ENCODE results near the gene SYNPR.
"Not testable (repeated sequence)": the region's sequence is repeated elsewhere in the genome, so short reads cannot be mapped to it uniquely, and the experiment has no call there.

SYNPR gene

DNA sequence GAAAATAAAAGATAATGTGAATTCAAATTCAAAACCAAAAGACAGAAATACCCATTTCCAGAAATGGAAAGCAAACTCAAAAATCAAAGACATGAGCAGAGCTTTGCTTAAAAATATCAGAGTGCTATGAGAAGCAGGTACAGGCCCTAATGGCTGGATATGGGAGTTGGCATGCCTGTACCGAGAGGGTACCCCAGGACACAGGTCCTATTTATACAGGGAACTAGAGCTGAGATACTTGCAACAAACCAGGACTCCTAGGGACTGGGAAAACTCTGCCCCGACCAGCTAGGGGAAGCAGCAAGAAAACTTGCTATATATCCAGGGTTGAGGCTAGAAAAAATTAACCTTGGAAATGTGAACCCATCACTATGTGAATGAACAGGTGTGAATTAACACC lies 36.0 kb upstream of the SYNPR start:
- DNase-seq (ENCODE audit: low read depth): no peak
- TF ChIP-seq, protein P1, sequence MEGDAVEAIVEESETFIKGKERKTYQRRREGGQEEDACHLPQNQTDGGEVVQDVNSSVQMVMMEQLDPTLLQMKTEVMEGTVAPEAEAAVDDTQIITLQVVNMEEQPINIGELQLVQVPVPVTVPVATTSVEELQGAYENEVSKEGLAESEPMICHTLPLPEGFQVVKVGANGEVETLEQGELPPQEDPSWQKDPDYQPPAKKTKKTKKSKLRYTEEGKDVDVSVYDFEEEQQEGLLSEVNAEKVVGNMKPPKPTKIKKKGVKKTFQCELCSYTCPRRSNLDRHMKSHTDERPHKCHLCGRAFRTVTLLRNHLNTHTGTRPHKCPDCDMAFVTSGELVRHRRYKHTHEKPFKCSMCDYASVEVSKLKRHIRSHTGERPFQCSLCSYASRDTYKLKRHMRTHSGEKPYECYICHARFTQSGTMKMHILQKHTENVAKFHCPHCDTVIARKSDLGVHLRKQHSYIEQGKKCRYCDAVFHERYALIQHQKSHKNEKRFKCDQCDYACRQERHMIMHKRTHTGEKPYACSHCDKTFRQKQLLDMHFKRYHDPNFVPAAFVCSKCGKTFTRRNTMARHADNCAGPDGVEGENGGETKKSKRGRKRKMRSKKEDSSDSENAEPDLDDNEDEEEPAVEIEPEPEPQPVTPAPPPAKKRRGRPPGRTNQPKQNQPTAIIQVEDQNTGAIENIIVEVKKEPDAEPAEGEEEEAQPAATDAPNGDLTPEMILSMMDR (IDR thresholded peaks at IDR 0.05; ENCODE audit: control insufficient read depth, insufficient read depth, low read depth, low read length, missing control alignments): no peak

DNA sequence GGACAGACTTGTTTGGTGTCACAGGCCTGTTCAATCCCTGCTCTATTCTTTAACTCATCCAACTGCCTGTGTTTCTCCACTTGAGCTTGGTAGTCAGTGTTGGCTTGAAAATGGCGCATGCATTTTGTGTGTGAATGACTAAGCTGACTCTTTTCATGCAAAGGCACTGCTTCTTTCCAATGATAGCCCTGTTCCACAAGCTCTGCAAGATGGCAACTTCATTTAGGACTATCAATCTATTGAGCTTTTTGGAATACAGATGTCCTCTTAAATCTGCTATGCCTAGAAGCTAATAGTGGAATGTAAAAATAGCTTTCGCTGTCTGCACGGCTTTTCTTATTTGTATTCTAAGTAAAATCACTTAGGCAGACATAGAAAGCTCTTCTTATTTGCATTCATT lies 33.6 kb upstream of the SYNPR start:
- H3K4me3 ChIP-seq (ENCODE audit: control insufficient read depth, low read depth, low read length): no peak overlapping the region
- TF ChIP-seq, protein P1 (IDR thresholded peaks at IDR 0.05; ENCODE audit: control insufficient read depth, insufficient read depth, low read depth, low read length, missing control alignments): no peak
- DNase-seq (ENCODE audit: low read depth): no peak

More for the DNA sequence above, 36.0 kb upstream of the SYNPR start:
- H3K4me3 ChIP-seq (ENCODE audit: control insufficient read depth, low read depth, low read length): no peak overlapping the region

DNA sequence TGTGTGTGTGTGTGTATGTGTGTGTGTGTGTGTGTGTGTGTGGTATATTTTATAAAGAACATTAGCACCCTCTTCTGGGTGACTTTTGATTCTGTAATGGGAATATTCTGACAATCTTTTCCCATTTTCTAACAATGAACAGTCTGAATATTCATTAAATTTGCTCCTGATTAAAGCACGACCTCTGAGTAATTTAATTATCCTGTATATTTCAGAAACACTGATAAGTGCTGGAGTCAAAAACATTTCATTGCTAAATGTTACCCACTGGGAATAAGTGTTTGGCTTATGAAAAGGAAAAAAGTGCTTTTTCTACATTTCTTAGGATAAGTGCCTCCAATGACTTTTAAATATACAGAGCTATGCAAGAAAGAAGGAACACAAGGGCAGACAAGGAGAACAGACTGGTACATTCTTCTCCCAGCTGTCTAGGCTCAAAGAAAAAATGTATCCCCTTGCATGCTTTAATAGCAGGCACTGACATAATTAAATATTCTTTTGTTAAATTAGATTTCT lies 32.3 kb upstream of the SYNPR start:
- H3K4me3 ChIP-seq (ENCODE audit: control insufficient read depth, low read depth, low read length): no peak overlapping the region

DNA sequence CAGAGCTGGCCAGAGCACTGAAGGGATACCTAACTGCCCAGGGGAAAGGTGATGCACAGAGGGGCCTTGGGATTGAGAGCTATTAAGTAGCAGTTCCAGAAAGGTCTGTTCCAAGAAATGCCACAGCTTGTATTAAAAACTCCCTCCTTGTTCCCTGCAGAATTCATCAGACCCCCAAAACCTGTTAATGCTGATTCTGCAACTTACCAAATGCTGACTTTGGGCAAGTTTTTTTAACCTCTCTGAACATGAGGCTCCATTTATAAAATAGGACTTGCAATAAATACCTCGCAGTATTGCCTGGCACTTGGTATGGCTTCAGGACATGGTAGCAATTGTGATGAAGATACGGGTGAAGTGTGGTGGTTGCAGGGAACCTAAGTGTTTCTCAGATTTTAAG lies 30.1 kb upstream of the SYNPR start:
- TF ChIP-seq, protein P1 (IDR thresholded peaks at IDR 0.05; ENCODE audit: control insufficient read depth, insufficient read depth, low read depth, low read length, missing control alignments): no peak
- no peak for DNase-seq (ENCODE audit: low read depth)
- H3K4me3 ChIP-seq (ENCODE audit: control insufficient read depth, low read depth, low read length): no peak overlapping the region

More for the DNA sequence above, 32.3 kb upstream of the SYNPR start:
- no peak for DNase-seq (ENCODE audit: low read depth)
- TF ChIP-seq, protein P1 (IDR thresholded peaks at IDR 0.05; ENCODE audit: control insufficient read depth, insufficient read depth, low read depth, low read length, missing control alignments): no peak

DNA sequence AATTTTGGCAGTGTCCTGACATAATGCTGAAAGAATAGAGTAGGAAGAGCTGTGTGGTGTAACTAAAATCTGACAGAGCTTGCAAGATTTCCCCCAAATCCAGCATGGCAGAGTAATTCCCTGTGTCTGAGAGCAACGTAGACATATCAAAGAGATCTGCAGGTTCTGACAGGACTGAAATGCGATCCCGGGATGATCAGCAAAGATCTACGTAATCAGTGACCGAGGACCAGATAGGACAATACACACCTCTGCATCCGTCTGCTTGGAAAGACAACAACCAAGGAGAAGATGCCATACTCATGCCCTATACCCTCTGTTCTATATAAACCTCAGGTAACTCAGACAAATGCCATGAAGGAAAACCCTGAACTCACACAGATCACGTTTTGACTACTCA lies 26.6 kb upstream of the SYNPR start:
- DNase-seq (ENCODE audit: low read depth): no peak
- TF ChIP-seq, protein P1 (IDR thresholded peaks at IDR 0.05; ENCODE audit: control insufficient read depth, insufficient read depth, low read depth, low read length, missing control alignments): no peak
- H3K4me3 ChIP-seq (ENCODE audit: control insufficient read depth, low read depth, low read length): no peak overlapping the region

DNA sequence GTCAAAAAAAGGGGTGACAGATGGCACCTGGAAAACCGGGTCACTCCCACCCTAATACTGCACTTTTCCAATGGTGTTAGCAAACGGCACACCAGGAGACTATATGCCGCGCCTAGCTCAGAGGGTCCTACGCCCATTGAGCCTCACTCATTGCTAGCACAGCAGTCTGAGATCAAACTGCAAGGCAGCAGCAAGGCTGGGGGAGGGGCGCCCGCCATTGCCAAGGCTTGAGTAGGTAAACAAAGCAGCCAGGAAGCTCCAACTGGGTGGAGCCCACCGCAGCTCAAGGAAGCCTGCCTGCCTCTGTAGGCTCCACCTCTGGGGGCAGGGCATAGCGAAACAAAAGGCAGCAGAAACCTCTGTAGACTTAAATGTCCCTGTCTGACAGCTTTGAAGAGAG lies 22.3 kb upstream of the SYNPR start:
- not testable (repeated sequence) for H3K4me3 ChIP-seq (ENCODE audit: control insufficient read depth, low read depth, low read length)

DNA sequence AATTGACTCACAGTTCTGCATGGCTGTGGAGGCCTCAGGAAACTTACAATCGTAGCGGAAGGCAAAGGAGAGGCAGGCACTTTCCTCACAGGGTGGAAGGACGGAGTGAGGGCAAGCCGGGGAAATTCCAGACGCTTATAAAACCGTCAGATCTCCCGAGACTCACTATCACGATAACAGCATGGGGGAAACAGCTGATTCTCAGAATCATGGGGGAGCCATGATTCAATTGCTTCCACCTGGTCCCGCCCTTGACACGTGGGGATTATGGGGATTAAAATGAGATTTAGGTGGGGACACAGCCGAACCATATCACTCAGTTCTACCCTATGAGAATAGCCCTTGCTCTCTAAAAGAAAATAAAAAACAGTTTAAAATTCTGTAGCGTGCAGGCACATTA lies 13.4 kb upstream of the SYNPR start:
- H3K4me3 ChIP-seq (ENCODE audit: control insufficient read depth, low read depth, low read length): no peak overlapping the region
- DNase-seq (ENCODE audit: low read depth): no peak
- TF ChIP-seq, protein P1 (IDR thresholded peaks at IDR 0.05; ENCODE audit: control insufficient read depth, insufficient read depth, low read depth, low read length, missing control alignments): no peak

More for the DNA sequence above, 22.3 kb upstream of the SYNPR start:
- DNase-seq (ENCODE audit: low read depth): not testable (repeated sequence)
